ENCODE measurements around the gene PPP1R3F. TPM values are rescaled to one million over a fixed set of nuclear protein-coding genes. Genes with fewer than 3 reads are reported as not detected.
A peak's percentile ranks its signal among the peaks of the same experiment; 100 is the strongest.

The PPP1R3F gene
- total and polyA plus RNA-seq, 9 of the 15 experiments (the other 6 are each of a cell fraction or from before 2014, with no cell fraction given) = 0.03 to 0.91 (median 0.43) TPM; not detected in 1

- TF ChIP-seq ZBTB40 (IDR thresholded peaks at IDR 0.05) = 0 out of 2 replicates have a peak, but pooled peaks have one; percentile 20
- no peak for TF ChIP-seq ZBTB40 (CRISPR knock-in tag; IDR thresholded peaks at IDR 0.05)
- TF ChIP-seq NCOA6 (IDR thresholded peaks at IDR 0.05) = no peak
- TF ChIP-seq ARNT (IDR thresholded peaks at IDR 0.05) = 0 out of 4 replicates have a peak, but pooled peaks of 1 of the 2 experiments have one; percentile 17
- no peak for TF ChIP-seq SAP30 (IDR thresholded peaks at IDR 0.05; ENCODE audit: borderline replicate concordance, insufficient read depth, low read depth, low read length, poor library complexity, severe bottlenecking)
- no peak for TF ChIP-seq HNRNPK (IDR thresholded peaks at IDR 0.05; ENCODE audit: low read depth, low read length, poor library complexity, severe bottlenecking)
- TF ChIP-seq HMGXB4 (CRISPR knock-in tag; IDR thresholded peaks at IDR 0.05) = no peak
- TF ChIP-seq ZFP36 (IDR thresholded peaks at IDR 0.05; ENCODE audit: low read depth, low read length, partially characterized antibody) = peak; percentile 48
- peak; percentile 22 for TF ChIP-seq MAX (CRISPR knock-in tag; IDR thresholded peaks at IDR 0.05)
- no peak for TF ChIP-seq TARDBP (IDR thresholded peaks at IDR 0.05)
- TF ChIP-seq TEAD2 (tag; IDR thresholded peaks at IDR 0.05) = no peak
- peak; percentile 21; the same call in 1 of the 2 replicates for TF ChIP-seq TOE1 (IDR thresholded peaks at IDR 0.05; ENCODE audit: borderline replicate concordance)
- no peak for TF ChIP-seq TOE1 (CRISPR knock-in tag; IDR thresholded peaks at IDR 0.05; ENCODE audit: borderline replicate concordance, low read depth)
- TF ChIP-seq E4F1 (CRISPR knock-in tag; IDR thresholded peaks at IDR 0.05; ENCODE audit: borderline replicate concordance) = no peak
Observed at GRCh38 chrX:49282647-49283011, 13.0 kb downstream of the PPP1R3F start (continued).

Data from K562 (cell line).